GM23338 (cell line): ENCODE results near the gene MATN1. TPM values are rescaled to one million over a fixed set of nuclear protein-coding genes. Genes with fewer than 3 reads are reported as not detected.

Experiments used
- ATAC-seq: fragments of 200-7000 bp; cut with Tn5 transposase; 3 replicates; pipeline ENCODE4 v1.9.1; 2020
- DNase-seq: peaks from one replicate; pipeline ENCODE4 v3.0.0-alpha.2; 2015; ENCODE audit warnings: low spot score
- H2AFZ ChIP-seq: fragments of 200-600 bp; sonication (generic); 2 replicates; pipeline ENCODE4 v1.8.0; 2016; ENCODE audit warnings: antibody characterized with exemption, mild to moderate bottlenecking, moderate library complexity
- H3F3A ChIP-seq: fragments of 200-600 bp; sonication (generic); replicated peaks from 2 replicates; pipeline ENCODE4 v1.8.0; 2017; ENCODE audit warnings: antibody characterized with exemption, mixed run types, low read depth
- H3K27ac ChIP-seq: fragments of 200-600 bp; sonication (generic); 2 replicates; pipeline ENCODE4 v1.6.1; 2016; ENCODE audit warnings: low read depth
- H3K27me3 ChIP-seq: fragments of 200-600 bp; sonication (generic); 2 replicates; pipeline ENCODE4 v1.8.0; 2016; ENCODE audit warnings: mild to moderate bottlenecking, mixed run types, moderate library complexity; ENCODE audit not compliant: insufficient read depth
- H3K36me3 ChIP-seq: fragments of 200-600 bp; sonication (generic); 2 replicates; pipeline ENCODE4 v1.8.0; 2016; ENCODE audit warnings: mild to moderate bottlenecking; ENCODE audit not compliant: insufficient read depth
- H3K4me1 ChIP-seq: fragments of 200-600 bp; sonication (generic); 2 replicates; pipeline ENCODE4 v1.8.0; 2016; ENCODE audit warnings: mild to moderate bottlenecking, moderate library complexity; ENCODE audit not compliant: insufficient read depth
- H3K4me2 ChIP-seq: fragments of 200-600 bp; sonication (generic); 2 replicates; pipeline ENCODE4 v1.7.1; 2017; ENCODE audit warnings: mixed run types
- H3K4me3 ChIP-seq: fragments of 200-600 bp; sonication (generic); 2 replicates; pipeline ENCODE4 v1.6.1; 2016; ENCODE audit warnings: mixed run types
- H3K79me2 ChIP-seq: fragments of 200-600 bp; sonication (generic); replicated peaks from 2 replicates; pipeline ENCODE4 v1.8.0; 2017; ENCODE audit warnings: mild to moderate bottlenecking; ENCODE audit not compliant: insufficient read depth
- H3K9me2 ChIP-seq: fragments of 200-600 bp; sonication (generic); 2 replicates; pipeline ENCODE4 v1.8.0; 2017; ENCODE audit not compliant: insufficient read depth
- H4K20me1 ChIP-seq: fragments of 200-600 bp; sonication (generic); replicated peaks from 2 replicates; pipeline ENCODE4 v1.8.0; 2017; ENCODE audit warnings: mild to moderate bottlenecking; ENCODE audit not compliant: insufficient read depth
- H3K27ac Mint-ChIP-seq: 2 replicates; pipeline ENCODE4 v1.8.0; 2020; ENCODE audit warnings: inconsistent platforms, mild to moderate bottlenecking, moderate library complexity, mixed read lengths
- H3K27me3 Mint-ChIP-seq: 3 replicates; pipeline ENCODE4 v1.8.0; 2022; ENCODE audit warnings: low read depth, mild to moderate bottlenecking, moderate library complexity, mixed read lengths, inconsistent platforms; ENCODE audit not compliant: insufficient read depth, poor library complexity
- H3K36me3 Mint-ChIP-seq: 3 replicates; pipeline ENCODE4 v1.8.0; 2021; ENCODE audit warnings: low read depth, mild to moderate bottlenecking, inconsistent platforms, moderate library complexity, mixed read lengths
- H3K4me1 Mint-ChIP-seq: 3 replicates; pipeline ENCODE4 v1.8.0; 2020; ENCODE audit warnings: mild to moderate bottlenecking, inconsistent platforms, mixed read lengths
- H3K4me3 Mint-ChIP-seq: 3 replicates; pipeline ENCODE4 v1.8.0; 2021; ENCODE audit warnings: moderate library complexity, mild to moderate bottlenecking, inconsistent platforms, mixed read lengths
- H3K9me3 Mint-ChIP-seq: 3 replicates; pipeline ENCODE4 v1.8.0; 2020; ENCODE audit warnings: moderate library complexity, mild to moderate bottlenecking, inconsistent platforms, mixed read lengths
- EZH2phosphoT487 ChIP-seq: fragments of 200-600 bp; sonication (generic); IDR thresholded peaks from one replicate; pipeline ENCODE4 v1.8.1; 2018; ENCODE audit warnings: antibody characterized with exemption; ENCODE audit not compliant: unreplicated experiment
- JUNB ChIP-seq: IDR thresholded peaks from one replicate; pipeline ENCODE4 v1.6.1; 2016; ENCODE audit warnings: antibody characterized with exemption; ENCODE audit not compliant: unreplicated experiment
- NANOG ChIP-seq: IDR thresholded peaks from 2 replicates; pipeline ENCODE4 v1.6.1; 2016; ENCODE audit warnings: antibody characterized with exemption, borderline replicate concordance
- POLR2AphosphoS5 ChIP-seq: IDR thresholded peaks from 2 replicates; pipeline ENCODE4 v1.6.1; 2016; ENCODE audit warnings: antibody characterized with exemption, low read depth
- STAT1 ChIP-seq: IDR thresholded peaks from one replicate; pipeline ENCODE4 v1.6.1; 2016; ENCODE audit warnings: antibody characterized with exemption; ENCODE audit not compliant: unreplicated experiment
- ZNF114 ChIP-seq: fragments of 250-450 bp; sonication (Bioruptor Pico); IDR thresholded peaks from 2 replicates; pipeline ENCODE4 v1.5.0; 2020; ENCODE audit warnings: mild to moderate bottlenecking, moderate library complexity
- ZNF462 ChIP-seq: fragments of 250-450 bp; sonication (Bioruptor Pico); IDR thresholded peaks from 2 replicates; pipeline ENCODE4 v1.5.0; 2020; ENCODE audit warnings: mild to moderate bottlenecking, moderate library complexity
- polyA plus RNA-seq: library from polyadenylated mRNA; unstranded; fragments of >200 nt; fragmentation: Nextera tagmentation; extraction: Ambion mirVana; gene quantifications from 2 replicates; pipeline ENCODE4 v1.2.1, GENCODE V29; 2016
- total RNA-seq: library from RNA; depleted of rRNA; stranded (reverse); fragments of >200 nt; shearing (Covaris generic); gene quantifications from 2 replicates; pipeline ENCODE4 v1.2.3, GENCODE V29; 2014
- TF ChIP-seq, protein P1 (sequence below), 2 experiments: fragments of 200-600 bp in 1 of 2; sonication (generic) in 1 of 2; conservative IDR thresholded peaks; 2 replicates each; pipeline versions ENCODE4 v1.5.1 to v1.6.1; 2016 to 2017; ENCODE audit warnings: antibody characterized with exemption in 2 of 2, low read depth in 2 of 2, mild to moderate bottlenecking in 2 of 2, moderate library complexity in 1 of 2
- TF ChIP-seq, protein P2 (sequence below): IDR thresholded peaks from 2 replicates; pipeline ENCODE4 v1.6.1; 2016; ENCODE audit warnings: antibody characterized with exemption

Gene MATN1
- total and polyA plus RNA-seq, 2 experiments from 2014 or later: 0.08 to 0.31 TPM

GRCh38 chr1:30699762-30700161, 23.6 kb downstream of the MATN1 start (continued):
- TF ChIP-seq ZNF462 (CRISPR knock-in tag): no peak
- no peak for TF ChIP-seq STAT1
- TF ChIP-seq POLR2AphosphoS5: no peak

GRCh38 chr1:30698401-30698981, 24.9 kb downstream of the MATN1 start:
- Mint-ChIP-seq H3K4me1 (peaks cover 8% of the 10 kb centered on the region), H3K4me3 (no peak overlapping the region), H3K27me3 (no peaks in the 10 kb centered on the region), H3K9me3 (no peaks in the 10 kb centered on the region), H3K36me3 (no peaks in the 10 kb centered on the region), H3K27ac (no peak overlapping the region)
- no peak overlapping the region for H3K4me3 ChIP-seq
- H3K27ac ChIP-seq: no peak overlapping the region
- no peak overlapping the region for H2AFZ ChIP-seq
- H3K4me2 ChIP-seq: no peak overlapping the region
- no peaks in the 10 kb centered on the region for H4K20me1 ChIP-seq
- no peaks in the 10 kb centered on the region for H3F3A ChIP-seq
- no peaks in the 10 kb centered on the region for H3K36me3 ChIP-seq
- no peaks in the 10 kb centered on the region for H3K4me1 ChIP-seq
- no peaks in the 10 kb centered on the region for H3K27me3 ChIP-seq
- H3K79me2 ChIP-seq: no peaks in the 10 kb centered on the region
- ATAC-seq: peak; percentile 31
- no peak for DNase-seq
- H3K9me2 ChIP-seq: peaks cover 9% of the 10 kb centered on the region; the same call in 1 of the 2 replicates
- TF ChIP-seq, protein P1, sequence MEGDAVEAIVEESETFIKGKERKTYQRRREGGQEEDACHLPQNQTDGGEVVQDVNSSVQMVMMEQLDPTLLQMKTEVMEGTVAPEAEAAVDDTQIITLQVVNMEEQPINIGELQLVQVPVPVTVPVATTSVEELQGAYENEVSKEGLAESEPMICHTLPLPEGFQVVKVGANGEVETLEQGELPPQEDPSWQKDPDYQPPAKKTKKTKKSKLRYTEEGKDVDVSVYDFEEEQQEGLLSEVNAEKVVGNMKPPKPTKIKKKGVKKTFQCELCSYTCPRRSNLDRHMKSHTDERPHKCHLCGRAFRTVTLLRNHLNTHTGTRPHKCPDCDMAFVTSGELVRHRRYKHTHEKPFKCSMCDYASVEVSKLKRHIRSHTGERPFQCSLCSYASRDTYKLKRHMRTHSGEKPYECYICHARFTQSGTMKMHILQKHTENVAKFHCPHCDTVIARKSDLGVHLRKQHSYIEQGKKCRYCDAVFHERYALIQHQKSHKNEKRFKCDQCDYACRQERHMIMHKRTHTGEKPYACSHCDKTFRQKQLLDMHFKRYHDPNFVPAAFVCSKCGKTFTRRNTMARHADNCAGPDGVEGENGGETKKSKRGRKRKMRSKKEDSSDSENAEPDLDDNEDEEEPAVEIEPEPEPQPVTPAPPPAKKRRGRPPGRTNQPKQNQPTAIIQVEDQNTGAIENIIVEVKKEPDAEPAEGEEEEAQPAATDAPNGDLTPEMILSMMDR (conservative IDR thresholded peaks at IDR 0.05; ENCODE audit: low read depth in 2 of 2): no peak
- TF ChIP-seq, protein P2, sequence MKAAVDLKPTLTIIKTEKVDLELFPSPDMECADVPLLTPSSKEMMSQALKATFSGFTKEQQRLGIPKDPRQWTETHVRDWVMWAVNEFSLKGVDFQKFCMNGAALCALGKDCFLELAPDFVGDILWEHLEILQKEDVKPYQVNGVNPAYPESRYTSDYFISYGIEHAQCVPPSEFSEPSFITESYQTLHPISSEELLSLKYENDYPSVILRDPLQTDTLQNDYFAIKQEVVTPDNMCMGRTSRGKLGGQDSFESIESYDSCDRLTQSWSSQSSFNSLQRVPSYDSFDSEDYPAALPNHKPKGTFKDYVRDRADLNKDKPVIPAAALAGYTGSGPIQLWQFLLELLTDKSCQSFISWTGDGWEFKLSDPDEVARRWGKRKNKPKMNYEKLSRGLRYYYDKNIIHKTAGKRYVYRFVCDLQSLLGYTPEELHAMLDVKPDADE: no peak
- TF ChIP-seq JUNB (no peak), NANOG (no peak), EZH2phosphoT487 (no peak), ZNF114 (CRISPR knock-in tag) (no peak)
